ENCODE data around the gene C17orf100. TPM values are rescaled to one million over a fixed set of nuclear protein-coding genes. Genes with fewer than 3 reads are reported as not detected.
A peak's percentile ranks its signal among the peaks of the same experiment; 100 is the strongest.

C17orf100 gene
- total RNA-seq, 6 experiments from 2014 or later: 1.0 to 1.7 (median 1.3) TPM

GRCh38 chr17:6671431-6671830, 19.9 kb downstream of the C17orf100 start:
- Mint-ChIP-seq H3K36me3 (ENCODE audit: low read depth) (no peaks in the 10 kb centered on the region), H3K27me3 (ENCODE audit: insufficient read depth) (peaks cover 27% of the 10 kb centered on the region), H3K27ac (no peak overlapping the region), H3K9me3 (no peaks in the 10 kb centered on the region), H3K4me3 (no peak overlapping the region), H3K4me1 (ENCODE audit: low read depth) (no peaks in the 10 kb centered on the region; the same call in none of the 2 replicates)
- TF ChIP-seq CTCF (IDR thresholded peaks at IDR 0.05): no peak
- DNase-seq: no peak

- H3K27me3 Mint-ChIP-seq (ENCODE audit: insufficient read depth): peaks cover 23% of the 10 kb centered on the region
- H3K36me3 Mint-ChIP-seq (ENCODE audit: low read depth): no peaks in the 10 kb centered on the region
- no peak for DNase-seq
- TF ChIP-seq CTCF (IDR thresholded peaks at IDR 0.05): no peak
- no peaks in the 10 kb centered on the region for H3K9me3 Mint-ChIP-seq
- no peak overlapping the region for H3K27ac Mint-ChIP-seq
- no peaks in the 10 kb centered on the region; the same call in 1 of the 2 replicates for H3K4me1 Mint-ChIP-seq (ENCODE audit: low read depth)
- H3K4me3 Mint-ChIP-seq: no peak overlapping the region
These were observed 23.0 kb downstream of the C17orf100 start for GRCh38 chr17:6674586-6674985.

- no peak for DNase-seq
- Mint-ChIP-seq H3K4me3 (no peak overlapping the region), H3K36me3 (ENCODE audit: low read depth) (no peaks in the 10 kb centered on the region), H3K9me3 (no peaks in the 10 kb centered on the region), H3K27ac (no peak overlapping the region), H3K27me3 (ENCODE audit: insufficient read depth) (peaks cover 23% of the 10 kb centered on the region), H3K4me1 (ENCODE audit: low read depth) (no peaks in the 10 kb centered on the region)
- TF ChIP-seq CTCF (IDR thresholded peaks at IDR 0.05): no peak
These were observed 23.8 kb downstream of the C17orf100 start for GRCh38 chr17:6675201-6675825.

GRCh38 chr17:6676802-6677157, 25.2 kb downstream of the C17orf100 start:
- no peak for TF ChIP-seq CTCF (IDR thresholded peaks at IDR 0.05)
- Mint-ChIP-seq H3K27ac (no peak overlapping the region), H3K4me1 (ENCODE audit: low read depth) (no peaks in the 10 kb centered on the region), H3K36me3 (ENCODE audit: low read depth) (no peaks in the 10 kb centered on the region), H3K4me3 (no peak overlapping the region), H3K9me3 (no peaks in the 10 kb centered on the region), H3K27me3 (ENCODE audit: insufficient read depth) (peaks cover 25% of the 10 kb centered on the region)
- no peak for DNase-seq

GRCh38 chr17:6677158-6677831, 25.7 kb downstream of the C17orf100 start:
- Mint-ChIP-seq H3K4me3 (no peak overlapping the region), H3K27ac (peak overlapping the region; percentile 46; the same call in 1 of the 2 replicates), H3K4me1 (ENCODE audit: low read depth) (no peaks in the 10 kb centered on the region), H3K27me3 (ENCODE audit: insufficient read depth) (peaks cover 29% of the 10 kb centered on the region), H3K9me3 (no peaks in the 10 kb centered on the region), H3K36me3 (ENCODE audit: low read depth) (no peaks in the 10 kb centered on the region)
- TF ChIP-seq CTCF (IDR thresholded peaks at IDR 0.05): no peak
- DNase-seq: peak; percentile 58
